ENCODE measurements around the gene HHLA2.

- TF ChIP-seq EP300 (IDR thresholded peaks at IDR 0.05), result no peak
- no peak for TF ChIP-seq CTCF (IDR thresholded peaks at IDR 0.05)
- no peak for TF ChIP-seq POLR2AphosphoS5 (IDR thresholded peaks at IDR 0.05)
These were observed 119.3 kb downstream of the HHLA2 start for GRCh38 chr3:108415661-108416060.

All from gastroesophageal sphincter (tissue), 3 donors.